Ishikawa (cell line): ENCODE measurements around the gene DHX32.

Experiments
- CEBPB ChIP-seq: IDR thresholded peaks from 2 replicates; pipeline ENCODE4 v1.6.1; 2012
- CREB1 ChIP-seq: IDR thresholded peaks from 2 replicates; pipeline ENCODE4 v1.6.1; 2012; ENCODE audit warnings: low read depth
- EGR1 ChIP-seq: IDR thresholded peaks from 2 replicates; pipeline ENCODE4 v1.6.1; 2012
- EP300 ChIP-seq: IDR thresholded peaks from 2 replicates; pipeline ENCODE4 v1.6.1; 2012; ENCODE audit warnings: borderline replicate concordance
- FOXM1 ChIP-seq: IDR thresholded peaks from 2 replicates; pipeline ENCODE4 v1.6.1; 2012; ENCODE audit warnings: low read depth, borderline replicate concordance
- NFIC ChIP-seq: IDR thresholded peaks from 2 replicates; pipeline ENCODE4 v1.6.1; 2012
- RAD21 ChIP-seq: IDR thresholded peaks from 2 replicates; pipeline ENCODE4 v1.6.1; 2012; ENCODE audit warnings: low read depth
- TAF1 ChIP-seq: IDR thresholded peaks from 2 replicates; pipeline ENCODE4 v1.6.1; 2012; ENCODE audit warnings: low read depth, mild to moderate bottlenecking
- TCF12 ChIP-seq: IDR thresholded peaks from 2 replicates; pipeline ENCODE4 v1.6.1; 2012; ENCODE audit warnings: low read depth
- TEAD4 ChIP-seq: IDR thresholded peaks from 2 replicates; pipeline ENCODE4 v1.6.1; 2012
- USF1 ChIP-seq: IDR thresholded peaks from 2 replicates; pipeline ENCODE4 v1.6.1; 2012
- YY1 ChIP-seq: IDR thresholded peaks from 2 replicates; pipeline ENCODE4 v1.6.1; 2012; ENCODE audit warnings: low read depth
- ZBTB7A ChIP-seq: IDR thresholded peaks from 2 replicates; pipeline ENCODE4 v1.6.1; 2012; ENCODE audit warnings: low read depth
- TF ChIP-seq, protein P1 (sequence below): IDR thresholded peaks from 2 replicates; pipeline ENCODE4 v1.6.1; 2012; ENCODE audit warnings: low read depth, mild to moderate bottlenecking
- TF ChIP-seq, protein P2 (sequence below): IDR thresholded peaks from 2 replicates; pipeline ENCODE4 v1.6.1; 2012

DHX32 gene

GRCh38 chr10:125822878-125823662 is 58.0 kb downstream of the DHX32 start, which contains the start of the genes BCCIP and UROS:
Gene BCCIP, plus strand, starts transcription at chr10:125823546. Its CDS starts 12 bp downstream, at chr10:125823558.
Gene UROS, minus strand, starts transcription at chr10:125823258. Its CDS starts 6,759 bp downstream, at chr10:125816499.
- TF ChIP-seq USF1: peak; percentile 2
- TF ChIP-seq EGR1: no peak
- TF ChIP-seq RAD21: no peak
- TF ChIP-seq NFIC: no peak
- TF ChIP-seq YY1: peak; percentile 98
- no peak for TF ChIP-seq FOXM1
- TF ChIP-seq TAF1: peak; percentile 96
- TF ChIP-seq, protein P1, sequence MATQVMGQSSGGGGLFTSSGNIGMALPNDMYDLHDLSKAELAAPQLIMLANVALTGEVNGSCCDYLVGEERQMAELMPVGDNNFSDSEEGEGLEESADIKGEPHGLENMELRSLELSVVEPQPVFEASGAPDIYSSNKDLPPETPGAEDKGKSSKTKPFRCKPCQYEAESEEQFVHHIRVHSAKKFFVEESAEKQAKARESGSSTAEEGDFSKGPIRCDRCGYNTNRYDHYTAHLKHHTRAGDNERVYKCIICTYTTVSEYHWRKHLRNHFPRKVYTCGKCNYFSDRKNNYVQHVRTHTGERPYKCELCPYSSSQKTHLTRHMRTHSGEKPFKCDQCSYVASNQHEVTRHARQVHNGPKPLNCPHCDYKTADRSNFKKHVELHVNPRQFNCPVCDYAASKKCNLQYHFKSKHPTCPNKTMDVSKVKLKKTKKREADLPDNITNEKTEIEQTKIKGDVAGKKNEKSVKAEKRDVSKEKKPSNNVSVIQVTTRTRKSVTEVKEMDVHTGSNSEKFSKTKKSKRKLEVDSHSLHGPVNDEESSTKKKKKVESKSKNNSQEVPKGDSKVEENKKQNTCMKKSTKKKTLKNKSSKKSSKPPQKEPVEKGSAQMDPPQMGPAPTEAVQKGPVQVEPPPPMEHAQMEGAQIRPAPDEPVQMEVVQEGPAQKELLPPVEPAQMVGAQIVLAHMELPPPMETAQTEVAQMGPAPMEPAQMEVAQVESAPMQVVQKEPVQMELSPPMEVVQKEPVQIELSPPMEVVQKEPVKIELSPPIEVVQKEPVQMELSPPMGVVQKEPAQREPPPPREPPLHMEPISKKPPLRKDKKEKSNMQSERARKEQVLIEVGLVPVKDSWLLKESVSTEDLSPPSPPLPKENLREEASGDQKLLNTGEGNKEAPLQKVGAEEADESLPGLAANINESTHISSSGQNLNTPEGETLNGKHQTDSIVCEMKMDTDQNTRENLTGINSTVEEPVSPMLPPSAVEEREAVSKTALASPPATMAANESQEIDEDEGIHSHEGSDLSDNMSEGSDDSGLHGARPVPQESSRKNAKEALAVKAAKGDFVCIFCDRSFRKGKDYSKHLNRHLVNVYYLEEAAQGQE: no peak
- no peak; the same call in 1 of the 2 replicates for TF ChIP-seq TCF12
- peak; percentile 36; the same call in 1 of the 2 replicates for TF ChIP-seq TEAD4
- TF ChIP-seq, protein P2, sequence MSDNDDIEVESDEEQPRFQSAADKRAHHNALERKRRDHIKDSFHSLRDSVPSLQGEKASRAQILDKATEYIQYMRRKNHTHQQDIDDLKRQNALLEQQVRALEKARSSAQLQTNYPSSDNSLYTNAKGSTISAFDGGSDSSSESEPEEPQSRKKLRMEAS: peak; percentile 80
- peak; percentile 72; the same call in 1 of the 2 replicates for TF ChIP-seq EP300
- TF ChIP-seq CREB1: no peak
- TF ChIP-seq ZBTB7A: peak; percentile 98
- TF ChIP-seq CEBPB: no peak

- no peak for TF ChIP-seq USF1
- TF ChIP-seq, protein P1: no peak
- TF ChIP-seq EGR1: no peak
- TF ChIP-seq FOXM1: no peak
- no peak for TF ChIP-seq TCF12
- TF ChIP-seq CEBPB: no peak
- TF ChIP-seq TAF1: no peak
- no peak for TF ChIP-seq NFIC
- no peak for TF ChIP-seq TEAD4
- TF ChIP-seq EP300: no peak
These were observed 60.4 kb downstream of the DHX32 start for GRCh38 chr10:125820701-125821100.

DNA sequence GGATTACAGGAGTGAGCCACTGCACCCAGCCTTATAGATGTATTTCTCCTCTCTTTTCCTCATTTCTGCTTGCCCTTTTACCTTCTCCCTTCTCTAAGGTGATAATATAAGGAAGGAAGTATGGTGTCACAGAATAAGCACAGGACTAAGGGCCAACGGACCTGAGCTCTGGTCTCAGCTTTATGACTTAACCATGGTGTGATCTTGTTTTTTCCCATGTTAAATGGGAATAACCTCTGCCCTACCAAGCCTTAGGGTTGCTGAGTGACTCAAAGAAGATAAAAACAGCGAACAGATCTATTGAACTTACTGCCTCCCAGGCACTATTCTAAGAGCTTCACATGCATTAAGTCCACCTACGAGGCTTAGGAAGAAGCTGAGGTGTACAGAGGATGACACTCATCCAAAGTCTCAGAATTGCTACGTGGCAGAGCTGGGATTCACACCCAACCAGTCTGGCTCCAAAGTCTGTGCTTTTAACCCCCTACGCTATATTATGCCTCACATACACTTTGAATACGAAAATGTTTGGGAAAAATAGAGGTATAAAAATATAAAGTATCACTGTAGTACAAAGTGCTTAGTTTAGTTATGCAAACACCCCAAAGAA is 63.6 kb downstream of the DHX32 start:
- TF ChIP-seq NFIC (no peak), EP300 (no peak), USF1 (no peak), ZBTB7A (no peak), TEAD4 (no peak), CREB1 (no peak), TCF12 (no peak), FOXM1 (no peak), EGR1 (no peak), CEBPB (no peak), YY1 (no peak), TAF1 (no peak), RAD21 (no peak)
- TF ChIP-seq, protein P1: no peak
- TF ChIP-seq, protein P2: no peak
